HG02938 (cell line): ENCODE measurements around the gene MNT.

ENCODE experiments used
- ATAC-seq: cut with Tn5 transposase; IDR thresholded peaks from one replicate; pipeline ENCODE4 v1.9.1; 2021; ENCODE audit warnings: mild to moderate bottlenecking, moderate library complexity; ENCODE audit not compliant: unreplicated experiment

MNT gene

GRCh38 chr17:2364763-2365116, 36.1 kb downstream of the MNT start:
- ATAC-seq: no peak

- ATAC-seq: no peak
These were observed 36.8 kb downstream of the MNT start for GRCh38 chr17:2363851-2364762.

- ATAC-seq: no peak
These were observed 37.5 kb downstream of the MNT start for GRCh38 chr17:2363318-2363717.

DNA sequence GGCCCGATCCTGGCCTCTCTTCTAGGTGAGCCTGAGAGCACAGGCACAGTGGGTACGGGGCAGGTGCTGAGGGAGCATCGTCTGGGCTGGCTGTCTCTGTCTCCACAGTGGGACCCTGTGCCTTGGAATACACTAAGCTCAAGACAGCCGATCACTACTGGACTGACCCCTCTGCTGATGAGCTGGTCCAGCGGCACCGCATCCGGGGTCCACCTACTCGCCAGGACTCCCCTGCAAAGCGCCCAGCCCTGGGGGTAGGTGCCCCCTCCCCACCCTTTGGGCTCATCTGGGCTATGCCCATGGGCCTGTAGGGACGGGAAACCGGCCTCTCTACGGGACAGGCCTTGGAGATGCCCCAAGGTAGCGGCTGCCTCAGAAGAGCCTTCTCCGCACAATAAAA, 38.0 kb downstream of the MNT start:
- no peak for ATAC-seq

- no peak for ATAC-seq
These were observed 38.4 kb downstream of the MNT start for GRCh38 chr17:2362416-2362815.

GRCh38 chr17:2362016-2362415, 38.8 kb downstream of the MNT start:
- ATAC-seq: no peak

DNA sequence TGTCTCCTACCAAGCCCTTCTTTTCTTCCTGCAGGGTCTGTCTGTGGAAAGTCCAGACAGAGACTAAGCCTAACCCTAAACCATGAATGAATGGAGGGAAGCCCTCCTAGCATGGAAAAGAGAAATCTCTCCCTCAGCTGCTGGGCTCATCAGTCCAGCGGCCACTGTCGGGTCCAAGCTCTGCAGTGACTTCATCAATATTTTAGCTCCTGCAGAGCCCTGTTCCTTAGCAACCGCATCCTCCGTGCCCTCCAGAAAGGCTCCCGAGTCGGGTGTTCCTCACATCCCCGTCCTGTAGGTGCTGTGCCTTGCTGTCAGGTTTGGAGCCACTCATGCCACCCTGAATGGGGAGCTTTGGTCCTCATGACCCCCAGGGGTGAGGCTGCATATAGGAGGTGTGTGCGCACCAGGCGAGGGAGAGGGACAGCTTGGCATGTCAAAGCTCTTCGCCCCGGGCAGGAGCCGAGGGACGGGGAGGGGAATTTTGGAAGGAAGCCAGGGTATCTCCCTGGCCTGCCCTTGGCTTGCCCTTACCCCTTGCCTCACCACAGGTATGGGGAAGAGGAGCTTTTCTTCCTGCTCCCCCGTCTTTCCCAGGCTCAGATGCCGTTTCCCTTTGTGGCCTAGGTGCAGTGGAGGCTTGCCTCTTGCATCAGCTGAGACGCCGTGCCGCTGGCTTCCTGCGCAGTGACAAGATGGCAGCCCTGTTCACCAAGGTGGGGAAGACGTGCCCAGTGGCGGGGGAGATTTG, 39.7 kb downstream of the MNT start:
- ATAC-seq: no peak

- no peak for ATAC-seq
These were observed 42.9 kb downstream of the MNT start for GRCh38 chr17:2357931-2358434.

- ATAC-seq: no peak
These were observed 43.6 kb downstream of the MNT start for GRCh38 chr17:2357237-2357636.

DNA sequence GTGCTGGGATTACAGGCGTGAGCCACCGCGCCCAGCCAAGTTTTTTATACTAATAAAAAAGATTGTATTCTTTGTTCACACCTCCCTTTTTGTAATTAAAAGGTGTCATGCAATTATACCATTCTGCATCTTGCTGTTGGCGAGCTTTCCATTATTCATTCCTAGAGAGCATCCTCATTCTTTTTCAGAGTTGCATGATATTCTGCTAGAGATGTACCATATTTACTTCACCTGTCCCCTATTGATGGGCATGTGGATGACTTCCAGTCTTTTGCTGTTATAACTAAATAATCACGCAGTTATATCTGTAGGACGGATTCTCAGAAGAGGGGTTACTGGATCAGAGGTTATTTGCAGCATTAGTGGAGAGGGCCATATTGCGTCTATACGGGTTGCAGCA, 46.5 kb downstream of the MNT start:
- ATAC-seq: no peak

DNA sequence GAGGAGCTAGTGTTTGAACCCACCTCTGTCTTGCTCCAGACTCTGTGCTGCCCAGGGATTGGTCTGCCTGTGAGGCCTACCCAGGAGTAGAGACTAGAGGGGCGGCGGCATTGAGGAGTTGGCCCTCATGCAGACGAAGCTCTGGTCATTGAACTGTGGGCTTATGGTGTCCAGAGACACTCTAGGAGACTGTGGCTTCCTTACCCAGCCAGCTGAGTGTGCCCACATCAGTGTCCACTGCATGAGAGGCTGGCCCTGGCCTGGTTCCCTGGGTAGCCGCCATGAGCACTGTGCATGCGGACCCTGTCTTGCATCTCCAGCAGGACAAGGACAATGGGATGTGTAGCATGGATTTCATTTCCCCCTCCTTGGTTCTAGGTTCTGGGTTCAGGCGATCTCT, 49.6 kb downstream of the MNT start:
- no peak for ATAC-seq

DNA sequence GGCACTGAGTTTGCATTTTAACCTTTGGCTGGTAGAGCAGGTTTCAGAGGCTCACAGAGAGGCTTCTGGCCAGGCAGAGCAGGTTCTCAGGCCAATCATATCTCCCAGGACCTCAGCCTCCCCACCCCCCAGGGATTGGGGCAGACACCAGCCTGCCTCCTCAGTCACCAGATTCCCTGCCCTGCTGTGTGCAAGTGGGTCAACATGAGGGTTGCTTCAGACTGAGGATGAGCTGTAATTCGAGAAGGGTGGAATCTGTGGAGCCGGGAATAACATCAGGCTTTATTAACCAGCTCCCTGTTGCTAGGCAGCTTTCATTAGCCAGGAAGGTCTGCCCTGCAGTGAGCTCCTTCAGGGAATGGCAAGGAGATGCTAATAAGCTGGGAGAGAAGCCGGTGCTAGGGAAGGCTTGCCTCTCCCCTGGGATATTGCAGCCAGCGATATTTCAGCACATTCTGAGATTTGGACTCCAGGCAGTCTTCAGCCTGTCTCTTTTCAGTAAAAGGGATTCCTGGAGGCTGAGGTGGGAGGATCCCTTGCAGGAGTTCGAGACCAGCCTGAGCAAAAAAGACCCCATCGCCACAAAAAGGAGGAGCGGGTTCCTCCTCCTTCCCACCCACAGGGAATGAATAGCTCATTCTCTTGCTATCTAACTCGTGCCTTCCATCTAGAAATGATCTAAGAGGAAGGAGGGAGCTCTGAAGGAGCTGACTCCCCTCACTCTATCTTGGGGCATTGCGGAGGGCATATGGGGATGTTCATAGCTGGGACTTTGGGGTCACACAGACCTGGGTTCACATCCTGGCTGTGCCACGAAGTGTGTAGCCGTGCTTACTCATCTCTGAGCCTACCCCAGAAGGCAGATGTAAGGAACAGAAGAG, 52.8 kb downstream of the MNT start:
- ATAC-seq: no peak

- ATAC-seq: no peak
These were observed 54.4 kb downstream of the MNT start for GRCh38 chr17:2346475-2346874.

- ATAC-seq: no peak
These were observed 56.3 kb downstream of the MNT start for GRCh38 chr17:2344528-2344927.

- ATAC-seq: no peak
These were observed 57.4 kb downstream of the MNT start for GRCh38 chr17:2343421-2343820.

- no peak for ATAC-seq
These were observed 62.6 kb downstream of the MNT start for GRCh38 chr17:2338315-2338657.

DNA sequence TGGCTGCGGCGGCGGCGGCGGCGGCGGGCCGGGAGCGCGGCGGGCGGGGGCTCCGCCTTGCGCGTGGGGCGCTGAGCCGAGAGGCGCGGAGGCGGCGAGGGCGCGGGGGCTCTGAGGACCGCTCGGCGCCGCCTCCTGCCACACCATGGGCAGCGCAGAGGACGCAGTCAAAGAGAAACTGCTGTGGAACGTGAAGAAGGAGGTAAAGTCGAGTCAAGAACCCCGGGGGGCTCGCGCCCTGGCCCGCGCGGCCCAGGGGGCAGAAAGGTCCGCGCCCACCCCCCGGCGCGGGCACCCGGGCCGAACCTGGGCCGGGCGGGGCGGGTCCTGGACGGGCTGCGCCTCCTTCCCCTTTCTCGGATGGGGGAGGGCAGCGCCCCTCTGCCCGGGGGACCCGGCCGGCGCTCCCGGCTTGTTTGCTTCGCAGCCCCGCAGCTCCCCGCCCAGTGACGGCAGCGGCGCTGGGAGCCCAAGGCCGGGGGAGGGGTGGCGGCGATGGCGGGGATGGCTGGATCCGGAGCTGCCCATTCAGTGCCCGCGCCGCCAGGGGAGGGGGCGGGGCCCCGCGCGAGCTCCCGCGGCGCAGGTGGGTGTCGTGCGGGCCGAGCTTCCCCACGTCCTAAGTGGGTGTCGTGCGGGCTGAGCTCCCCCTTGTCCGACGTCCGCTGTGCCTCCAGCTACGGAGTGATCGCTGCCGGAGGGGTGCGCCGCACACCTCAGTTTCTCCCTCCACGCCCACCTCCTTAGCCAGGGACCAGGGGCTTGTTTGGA, 63.1 kb downstream of the MNT start:
- no peak for ATAC-seq

GRCh38 chr17:2336852-2337543, 63.9 kb downstream of the MNT start, which contains the start of gene SGSM2:
Gene SGSM2 (plus strand): TSS chr17:2337501. CDS start chr17:2337689, 188 bp downstream.
- peak; percentile 20 for ATAC-seq

GRCh38 chr17:2336215-2336851, 64.5 kb downstream of the MNT start, which contains the start of gene TSR1:
Gene TSR1 (minus strand): TSS chr17:2336457. CDS start chr17:2336427, 30 bp downstream.
- peak; percentile 74 for ATAC-seq
